ENCODE results near the gene TOP3B. TPM values are rescaled to one million over a fixed set of nuclear protein-coding genes. Genes with fewer than 3 reads are reported as not detected.

Gene TOP3B
- total RNA-seq, 4 donors from 2014 or later = 4.6 to 36.6 (median 23.4) TPM

GRCh38 chr22:21937041-21937820, 45.4 kb downstream of the TOP3B start:
- intact Hi-C loops (cut with DNase I) = loop anchor here (5.0 kb wide), 1 partner anchor 225 kb away; no protein-coding TSS in a partner anchor
- Histone ChIP-seq H3K27me3 (no peaks in the 10 kb centered on the region), H3K27ac (peak overlapping the region; percentile 92 to 96 (median 96)), H3K9me3 (no peaks in the 10 kb centered on the region), H3K4me3 (peak overlapping the region in 3 of 4 donors; percentile 58 to 68 (median 60)), H3K36me3 (peaks cover 12 to 72% (median 22%) of the 10 kb centered on the region in 3 donors), H3K4me1 (peaks cover 37 to 70% (median 58%) of the 10 kb centered on the region in 3 donors)
- TF ChIP-seq, protein P1, sequence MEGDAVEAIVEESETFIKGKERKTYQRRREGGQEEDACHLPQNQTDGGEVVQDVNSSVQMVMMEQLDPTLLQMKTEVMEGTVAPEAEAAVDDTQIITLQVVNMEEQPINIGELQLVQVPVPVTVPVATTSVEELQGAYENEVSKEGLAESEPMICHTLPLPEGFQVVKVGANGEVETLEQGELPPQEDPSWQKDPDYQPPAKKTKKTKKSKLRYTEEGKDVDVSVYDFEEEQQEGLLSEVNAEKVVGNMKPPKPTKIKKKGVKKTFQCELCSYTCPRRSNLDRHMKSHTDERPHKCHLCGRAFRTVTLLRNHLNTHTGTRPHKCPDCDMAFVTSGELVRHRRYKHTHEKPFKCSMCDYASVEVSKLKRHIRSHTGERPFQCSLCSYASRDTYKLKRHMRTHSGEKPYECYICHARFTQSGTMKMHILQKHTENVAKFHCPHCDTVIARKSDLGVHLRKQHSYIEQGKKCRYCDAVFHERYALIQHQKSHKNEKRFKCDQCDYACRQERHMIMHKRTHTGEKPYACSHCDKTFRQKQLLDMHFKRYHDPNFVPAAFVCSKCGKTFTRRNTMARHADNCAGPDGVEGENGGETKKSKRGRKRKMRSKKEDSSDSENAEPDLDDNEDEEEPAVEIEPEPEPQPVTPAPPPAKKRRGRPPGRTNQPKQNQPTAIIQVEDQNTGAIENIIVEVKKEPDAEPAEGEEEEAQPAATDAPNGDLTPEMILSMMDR (IDR thresholded peaks at IDR 0.05) = no peak
- TF ChIP-seq POLR2A (IDR thresholded peaks at IDR 0.05) = no peak
- no peak for DNase-seq
- 46 to 47% methylated on average over 9 to 10 of the region's 20 CpGs for WGBS, 2 donors

DNA sequence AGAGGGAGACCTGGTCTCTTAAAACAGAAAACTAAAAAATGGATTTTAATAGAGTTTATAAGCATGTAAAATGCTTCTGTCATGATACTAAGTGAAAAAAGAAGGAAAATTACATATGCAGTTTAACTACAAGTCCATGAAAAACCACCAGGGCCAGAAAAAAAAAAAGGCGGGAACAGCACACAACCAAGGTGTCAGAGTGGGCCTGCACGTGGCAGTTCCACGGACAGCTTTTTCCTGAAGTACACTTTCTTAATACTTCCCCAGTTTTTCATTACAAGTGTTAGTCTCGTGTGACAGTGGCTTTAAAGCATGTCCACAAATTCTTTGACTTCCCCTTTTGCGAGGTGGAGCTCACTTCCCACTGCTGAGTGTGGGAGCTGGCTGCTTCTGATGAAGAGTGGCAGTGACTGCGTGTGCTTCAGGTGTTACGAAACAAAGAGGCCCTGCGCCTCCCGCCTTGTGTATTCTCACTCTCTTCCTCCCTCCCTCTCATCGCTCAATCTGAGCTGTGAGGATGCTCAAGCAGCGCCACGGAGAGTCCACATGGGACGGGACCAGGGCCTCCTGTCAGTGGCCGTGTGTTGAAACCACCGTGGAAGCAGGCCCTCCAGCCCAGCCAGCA, 46.3 kb downstream of the TOP3B start:
- H3K36me3 ChIP-seq = peaks cover 12 to 78% (median 31%) of the 10 kb centered on the region in 3 donors
- intact Hi-C loops (cut with DNase I) = loop anchor here (5.0 kb wide), 1 partner anchor 224 kb away; no protein-coding TSS in a partner anchor
- no peak overlapping the region for H3K4me3 ChIP-seq
- no peaks in the 10 kb centered on the region for H3K9me3 ChIP-seq
- H3K27me3 ChIP-seq = no peaks in the 10 kb centered on the region
- H3K4me1 ChIP-seq = peaks cover 28 to 61% (median 48%) of the 10 kb centered on the region in 3 donors
- WGBS, 2 donors = 64 to 67% methylated on average over 5 to 12 of the region's 15 CpGs
- no peak for TF ChIP-seq POLR2A (IDR thresholded peaks at IDR 0.05)
- TF ChIP-seq, protein P1 (IDR thresholded peaks at IDR 0.05) = no peak
- DNase-seq = no peak
- H3K27ac ChIP-seq = peak overlapping the region; percentile 92 to 96 (median 96)

DNA sequence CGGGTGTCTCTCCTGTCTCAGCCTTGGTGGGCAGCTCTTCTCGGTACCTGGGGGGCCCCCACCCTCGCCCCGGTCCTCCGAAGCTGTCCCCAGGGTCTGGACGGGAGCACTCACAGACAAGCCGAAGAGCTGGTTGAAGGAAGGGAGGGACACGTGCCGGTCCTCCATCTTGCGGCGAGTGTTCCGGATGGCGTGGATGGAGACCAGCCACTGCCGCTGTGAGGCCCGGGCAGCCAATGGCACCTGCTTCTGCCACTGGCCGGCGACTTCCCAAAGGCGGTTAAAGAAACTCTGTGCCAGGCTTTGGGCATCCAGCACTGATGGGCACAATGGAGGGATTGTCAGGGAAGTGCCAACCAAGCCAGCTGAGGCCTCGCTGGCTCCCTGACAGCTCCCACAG, 48.7 kb downstream of the TOP3B start:
- H3K4me3 ChIP-seq = no peak overlapping the region
- intact Hi-C loops (cut with DNase I) = no loop called here
- no peaks in the 10 kb centered on the region for H3K9me3 ChIP-seq
- H3K36me3 ChIP-seq = peaks cover 26 to 79% (median 49%) of the 10 kb centered on the region in 3 donors
- H3K4me1 ChIP-seq = peaks cover 22 to 37% (median 28%) of the 10 kb centered on the region in 3 donors
- no peak for DNase-seq
- WGBS, 2 donors = 94 to 100% methylated on average over 1 to 9 of the region's 19 CpGs
- H3K27me3 ChIP-seq = no peaks in the 10 kb centered on the region
- no peak overlapping the region for H3K27ac ChIP-seq
- TF ChIP-seq POLR2A (IDR thresholded peaks at IDR 0.05) = no peak
- TF ChIP-seq, protein P1 (IDR thresholded peaks at IDR 0.05) = no peak

- no peak for DNase-seq
- Histone ChIP-seq H3K4me3 (no peak overlapping the region), H3K9me3 (no peaks in the 10 kb centered on the region), H3K27me3 (no peaks in the 10 kb centered on the region), H3K27ac (no peak overlapping the region), H3K4me1 (peaks cover 19 to 32% (median 24%) of the 10 kb centered on the region in 3 donors), H3K36me3 (peaks cover 26 to 83% (median 54%) of the 10 kb centered on the region in 3 donors)
- 91 to 97% methylated on average over 7 to 8 of the region's 23 CpGs for WGBS, 2 donors
- TF ChIP-seq POLR2A (IDR thresholded peaks at IDR 0.05) = no peak
- TF ChIP-seq, protein P1 (IDR thresholded peaks at IDR 0.05) = no peak
- intact Hi-C loops (cut with DNase I) = no loop called here
Measured at GRCh38 chr22:21933413-21933812, 49.2 kb downstream of the TOP3B start.

DNA sequence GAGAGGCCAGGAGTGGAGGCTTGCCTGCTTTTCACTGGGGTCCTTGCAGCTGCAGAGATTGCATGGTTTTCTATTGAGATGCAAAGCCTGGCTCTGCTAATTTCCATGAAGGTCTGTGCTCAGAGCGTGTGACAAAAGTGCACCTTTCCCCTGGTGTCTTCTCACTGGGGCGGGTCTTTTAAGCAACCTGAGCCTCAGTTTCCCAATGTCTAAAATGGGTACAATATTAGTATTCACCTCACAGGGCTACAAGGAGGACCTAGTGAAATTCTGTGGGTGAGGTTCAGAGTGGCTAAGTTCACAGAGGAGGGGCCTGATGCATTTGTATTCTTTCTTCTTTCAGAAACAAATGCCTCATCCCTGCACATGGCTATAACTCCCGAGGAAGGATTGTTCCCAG, 50.2 kb downstream of the TOP3B start:
- intact Hi-C loops (cut with DNase I) = no loop called here
- H3K9me3 ChIP-seq = no peaks in the 10 kb centered on the region
- no peak overlapping the region for H3K27ac ChIP-seq
- H3K4me1 ChIP-seq = peaks cover 13 to 22% (median 16%) of the 10 kb centered on the region in 3 donors
- peaks cover 28 to 94% (median 61%) of the 10 kb centered on the region in 3 donors for H3K36me3 ChIP-seq
- TF ChIP-seq, protein P1 (IDR thresholded peaks at IDR 0.05) = no peak
- TF ChIP-seq POLR2A (IDR thresholded peaks at IDR 0.05) = no peak
- no peak for DNase-seq
- WGBS, 2 donors = 82 to 93% methylated on average over 2 to 3 of the region's 3 CpGs
- no peaks in the 10 kb centered on the region for H3K27me3 ChIP-seq
- H3K4me3 ChIP-seq = no peak overlapping the region
